H1 (cell line): ENCODE results near the gene TRIB2. TPM values are rescaled to one million over a fixed set of nuclear protein-coding genes. Genes with fewer than 3 reads are reported as not detected.

Experiments
- BCL11A ChIP-seq, 2 experiments: IDR thresholded peaks; one replicate each; pipeline ENCODE4 v1.6.1; 2011; ENCODE audit warnings: low read depth in 2 of 2, low read length in 2 of 2, mild to moderate bottlenecking in 2 of 2
- BRCA1 ChIP-seq: IDR thresholded peaks from 2 replicates; pipeline ENCODE4 v1.6.1; 2012; ENCODE audit warnings: low read depth, low read length, improper control_type of control experiment
- CBX5 ChIP-seq: fragments of 300-800, 300-1000 bp; sonication (generic); IDR thresholded peaks from 2 replicates; pipeline ENCODE4 v1.7.1; 2016; ENCODE audit warnings: antibody characterized with exemption, low read length, low read depth
- CEBPB ChIP-seq: IDR thresholded peaks from 2 replicates; pipeline ENCODE4 v1.6.1; 2012; ENCODE audit warnings: low read depth, low read length
- CHD1 ChIP-seq: IDR thresholded peaks from 2 replicates; pipeline ENCODE4 v1.6.1; 2012; ENCODE audit warnings: low read depth, low read length, improper control_type of control experiment
- CREB1 ChIP-seq: IDR thresholded peaks from 2 replicates; pipeline ENCODE4 v1.6.1; 2012; ENCODE audit warnings: inconsistent platforms
- EGR1 ChIP-seq: IDR thresholded peaks from 2 replicates; pipeline ENCODE4 v1.6.1; 2011; ENCODE audit warnings: low read depth, low read length, borderline replicate concordance
- FOSL1 ChIP-seq: IDR thresholded peaks from 2 replicates; pipeline ENCODE4 v1.6.1; 2011; ENCODE audit warnings: mild to moderate bottlenecking, low read depth, low read length, moderate library complexity; ENCODE audit not compliant: insufficient read depth
- HDAC6 ChIP-seq: IDR thresholded peaks from one replicate; pipeline ENCODE4 v1.7.1; 2012; ENCODE audit warnings: low read depth, mild to moderate bottlenecking, inconsistent platforms, low read length, moderate library complexity
- JUN ChIP-seq: IDR thresholded peaks from 2 replicates; pipeline ENCODE4 v1.6.1; 2011; ENCODE audit warnings: low read depth, mild to moderate bottlenecking, improper control_type of control experiment, low read length
- KDM1A ChIP-seq: fragments of 200-600, 300-600 bp; sonication (generic); IDR thresholded peaks from 2 replicates; pipeline ENCODE4 v1.7.1; 2016; ENCODE audit warnings: mild to moderate bottlenecking, low read length, borderline replicate concordance
- KDM4A ChIP-seq: IDR thresholded peaks from one replicate; pipeline ENCODE4 v1.7.1; 2012; ENCODE audit warnings: low read depth, mild to moderate bottlenecking, moderate library complexity, low read length, inconsistent platforms; ENCODE audit not compliant: severe bottlenecking
- POLR2AphosphoS5 ChIP-seq: IDR thresholded peaks from 2 replicates; pipeline ENCODE4 v1.6.1; 2011; ENCODE audit warnings: low read depth, low read length
- RAD21 ChIP-seq, 2 experiments: IDR thresholded peaks in 1 of 2; conservative IDR thresholded peaks in 1 of 2; 2 replicates each; pipeline ENCODE4 v1.6.1; 2011; ENCODE audit warnings: low read depth in 2 of 2, low read length in 2 of 2, improper control_type of control experiment in 1 of 2, inconsistent platforms in 1 of 2, mild to moderate bottlenecking in 1 of 2, moderate library complexity in 1 of 2
- RBBP5 ChIP-seq: IDR thresholded peaks from 2 replicates; pipeline ENCODE4 v1.7.1; 2012; ENCODE audit warnings: low read depth, mild to moderate bottlenecking, inconsistent platforms, low read length, moderate library complexity, borderline replicate concordance
- RNF2 ChIP-seq: fragments of 200-900, 300-1000 bp; sonication (generic); IDR thresholded peaks from 2 replicates; pipeline ENCODE4 v1.7.1; 2016; ENCODE audit warnings: borderline replicate concordance, low read depth, mild to moderate bottlenecking, antibody characterized with exemption, low read length; ENCODE audit not compliant: poor library complexity, severe bottlenecking; ENCODE audit errors: missing control alignments
- SIN3A ChIP-seq, 2 experiments: IDR thresholded peaks in 1 of 2; conservative IDR thresholded peaks in 1 of 2; 2 replicates each; pipeline ENCODE4 v1.6.1; 2011 to 2012; ENCODE audit warnings: low read length in 2 of 2, improper control_type of control experiment in 1 of 2, low read depth in 1 of 2, mild to moderate bottlenecking in 1 of 2
- SP2 ChIP-seq: IDR thresholded peaks from 2 replicates; pipeline ENCODE4 v1.6.1; 2012; ENCODE audit warnings: mild to moderate bottlenecking, low read length, inconsistent platforms
- SP4 ChIP-seq: IDR thresholded peaks from 2 replicates; pipeline ENCODE4 v1.6.1; 2012; ENCODE audit warnings: low read length, inconsistent platforms
- TCF12 ChIP-seq: IDR thresholded peaks from 2 replicates; pipeline ENCODE4 v1.6.1; 2011; ENCODE audit warnings: low read depth, mild to moderate bottlenecking, low read length
- TEAD4 ChIP-seq: IDR thresholded peaks from 2 replicates; pipeline ENCODE4 v1.6.1; 2012; ENCODE audit warnings: low read depth, low read length, inconsistent platforms, mixed read lengths
- polyA plus RNA-seq, 7 experiments: library from polyadenylated mRNA; depleted of rRNA in 3 of 7; stranded (reverse) in 5 of 7; unstranded in 2 of 7; fragments of >200 nt in 5 of 7; fragments of 200-250 nt in 2 of 7; gene quantifications; 1 replicate in 5 of 7; 2 replicates in 1 of 7; 4 replicates in 1 of 7; pipeline versions ENCODE4 v1.2.1 to v1.2.3, GENCODE V29; 2011 to 2013; ENCODE audit warnings: missing spikeins in 2 of 7, mixed read lengths in 2 of 7
- total RNA-seq: library from RNA; stranded (reverse); fragmentation: NEBNext Ultra II Directional; extraction: Animal tissue kit (Norgen Biotek cat#: 25700); gene quantifications from 2 replicates; pipeline ENCODE4 v1.2.1, GENCODE V29; 2021

Gene TRIB2
- total and polyA plus RNA-seq, 2 of the 8 experiments (the other 6 are each of a cell fraction or from before 2014, with no cell fraction given) = 40.8 to 57.0 TPM

GRCh38 chr2:12718015-12718671, 1.4 kb downstream of the TRIB2 start (continued):
- no peak for TF ChIP-seq TCF12
- peak; percentile 10 for TF ChIP-seq KDM4A
- no peak for TF ChIP-seq FOSL1
- TF ChIP-seq BCL11A (IDR thresholded peaks at IDR 0.05; ENCODE audit: low read depth in 2 of 2, low read length in 2 of 2) = no peak
- TF ChIP-seq JUN = no peak
- TF ChIP-seq RBBP5 = no peak
- TF ChIP-seq SP4 = no peak
- TF ChIP-seq CHD1 = no peak
- no peak for TF ChIP-seq EGR1
- 0 out of 4 replicates have a peak, but pooled peaks of 1 of the 2 experiments have one; percentile 5 for TF ChIP-seq SIN3A (conservative IDR thresholded peaks at IDR 0.05 in 1 of 2, IDR thresholded peaks at IDR 0.05 in 1 of 2; ENCODE audit: low read depth in 1 of 2, low read length in 2 of 2)
- TF ChIP-seq POLR2AphosphoS5 = no peak
- no peak for TF ChIP-seq CREB1
- no peak for TF ChIP-seq TEAD4
- TF ChIP-seq RAD21 (IDR thresholded peaks at IDR 0.05 in 1 of 2, conservative IDR thresholded peaks at IDR 0.05 in 1 of 2; ENCODE audit: low read depth in 2 of 2, low read length in 2 of 2) = no peak
- TF ChIP-seq SP2 = no peak
- no peak for TF ChIP-seq BRCA1
- no peak for TF ChIP-seq CBX5
- peak; percentile 47 for TF ChIP-seq RNF2
- no peak for TF ChIP-seq CEBPB
- TF ChIP-seq KDM1A = no peak
- TF ChIP-seq HDAC6 = no peak
